Suppressor macrophage (primary cell): ENCODE results near the gene PGA3.
"Not testable (repeated sequence)": the region's sequence is repeated elsewhere in the genome, so short reads cannot be mapped to it uniquely, and the experiment has no call there.

Source experiments
- DNase-seq, 4 experiments: peaks; one replicate each; pipeline ENCODE4 v3.0.0-alpha.2; 2020 to 2022

Gene PGA3

GRCh38 chr11:61171907-61172306 lies 31.4 kb upstream of the PGA3 start:
- no peak for DNase-seq

GRCh38 chr11:61172356-61172755 lies 31.0 kb upstream of the PGA3 start:
- DNase-seq = peak; percentile 19 to 66 (median 44)

GRCh38 chr11:61172888-61173287 lies 30.4 kb upstream of the PGA3 start:
- DNase-seq = no peak

GRCh38 chr11:61173456-61173855 lies 29.9 kb upstream of the PGA3 start:
- DNase-seq = no peak

GRCh38 chr11:61174273-61174672 lies 29.0 kb upstream of the PGA3 start:
- no peak for DNase-seq

GRCh38 chr11:61174949-61175348 lies 28.4 kb upstream of the PGA3 start:
- no peak for DNase-seq

- no peak for DNase-seq
Measured at GRCh38 chr11:61176446-61176845, 26.9 kb upstream of the PGA3 start.

- not testable (repeated sequence) for DNase-seq
Measured at GRCh38 chr11:61180205-61180604, 23.1 kb upstream of the PGA3 start.

- DNase-seq = no peak
Measured at GRCh38 chr11:61181489-61181888, 21.8 kb upstream of the PGA3 start.

- DNase-seq = no peak
Measured at GRCh38 chr11:61183645-61184044, 19.7 kb upstream of the PGA3 start.

GRCh38 chr11:61186504-61186903 lies 16.8 kb upstream of the PGA3 start:
- DNase-seq = no peak

GRCh38 chr11:61187505-61188130 lies 15.7 kb upstream of the PGA3 start:
- DNase-seq = peak; percentile 84 to 91 (median 89)

- DNase-seq = no peak
Measured at GRCh38 chr11:61189933-61190332, 13.4 kb upstream of the PGA3 start.

- DNase-seq = no peak
Measured at GRCh38 chr11:61193596-61193995, 9.7 kb upstream of the PGA3 start.

- no peak for DNase-seq
Measured at GRCh38 chr11:61194169-61194671, 9.1 kb upstream of the PGA3 start.

GRCh38 chr11:61194981-61195695 lies 8.2 kb upstream of the PGA3 start:
- no peak for DNase-seq

GRCh38 chr11:61195719-61196118 lies 7.6 kb upstream of the PGA3 start:
- DNase-seq = no peak

GRCh38 chr11:61198361-61198760 lies 5.0 kb upstream of the PGA3 start:
- no peak for DNase-seq

- no peak for DNase-seq
Measured at GRCh38 chr11:61198948-61199523, 4.3 kb upstream of the PGA3 start.

- DNase-seq = no peak
Measured at GRCh38 chr11:61201476-61201875, 1.8 kb upstream of the PGA3 start.

GRCh38 chr11:61203873-61204272 lies 558 bp downstream of the PGA3 start:
- DNase-seq = not testable (repeated sequence)

GRCh38 chr11:61204502-61205059 lies 1.3 kb downstream of the PGA3 start:
- peak in 1 of 4 experiments; percentile 3 for DNase-seq

GRCh38 chr11:61207636-61208310 lies 4.5 kb downstream of the PGA3 start:
- DNase-seq = not testable (repeated sequence)
